H1 (cell line): Measurements from ENCODE around the gene KARS1.

Source experiments
- POLR2A ChIP-seq, 2 experiments: IDR thresholded peaks; 1 replicate in 1 of 2; 2 replicates in 1 of 2; pipeline ENCODE4 v1.6.1; 2011; ENCODE audit warnings: low read depth in 2 of 2, low read length in 2 of 2, mild to moderate bottlenecking in 2 of 2; ENCODE audit errors: control extremely low read depth in 1 of 2
- TCF12 ChIP-seq: IDR thresholded peaks from 2 replicates; pipeline ENCODE4 v1.6.1; 2011; ENCODE audit warnings: low read depth, mild to moderate bottlenecking, low read length
- TF ChIP-seq, protein P1 (sequence below), 3 experiments: IDR thresholded peaks; 1 replicate in 2 of 3; 2 replicates in 1 of 3; pipeline versions ENCODE4 v1.5.1 to v1.6.1; 2011; ENCODE audit warnings: low read length in 3 of 3, mild to moderate bottlenecking in 3 of 3, inconsistent platforms in 2 of 3, low read depth in 1 of 3, moderate library complexity in 1 of 3; ENCODE audit not compliant: insufficient read depth in 1 of 3; ENCODE audit errors: control extremely low read depth in 1 of 3

- TF ChIP-seq POLR2A (IDR thresholded peaks at IDR 0.05; ENCODE audit: control extremely low read depth in 1 of 2, low read depth in 2 of 2, low read length in 2 of 2) (no peak), TCF12 (no peak)
- TF ChIP-seq, protein P1, sequence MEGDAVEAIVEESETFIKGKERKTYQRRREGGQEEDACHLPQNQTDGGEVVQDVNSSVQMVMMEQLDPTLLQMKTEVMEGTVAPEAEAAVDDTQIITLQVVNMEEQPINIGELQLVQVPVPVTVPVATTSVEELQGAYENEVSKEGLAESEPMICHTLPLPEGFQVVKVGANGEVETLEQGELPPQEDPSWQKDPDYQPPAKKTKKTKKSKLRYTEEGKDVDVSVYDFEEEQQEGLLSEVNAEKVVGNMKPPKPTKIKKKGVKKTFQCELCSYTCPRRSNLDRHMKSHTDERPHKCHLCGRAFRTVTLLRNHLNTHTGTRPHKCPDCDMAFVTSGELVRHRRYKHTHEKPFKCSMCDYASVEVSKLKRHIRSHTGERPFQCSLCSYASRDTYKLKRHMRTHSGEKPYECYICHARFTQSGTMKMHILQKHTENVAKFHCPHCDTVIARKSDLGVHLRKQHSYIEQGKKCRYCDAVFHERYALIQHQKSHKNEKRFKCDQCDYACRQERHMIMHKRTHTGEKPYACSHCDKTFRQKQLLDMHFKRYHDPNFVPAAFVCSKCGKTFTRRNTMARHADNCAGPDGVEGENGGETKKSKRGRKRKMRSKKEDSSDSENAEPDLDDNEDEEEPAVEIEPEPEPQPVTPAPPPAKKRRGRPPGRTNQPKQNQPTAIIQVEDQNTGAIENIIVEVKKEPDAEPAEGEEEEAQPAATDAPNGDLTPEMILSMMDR (IDR thresholded peaks at IDR 0.05; ENCODE audit: control extremely low read depth in 1 of 3, insufficient read depth in 1 of 3, low read depth in 1 of 3, low read length in 3 of 3), result no peak
Measured at GRCh38 chr16:75653922-75654321, 6.5 kb upstream of the KARS1 start.
